ENCODE measurements around the gene RNLS.

Gene RNLS

DNA sequence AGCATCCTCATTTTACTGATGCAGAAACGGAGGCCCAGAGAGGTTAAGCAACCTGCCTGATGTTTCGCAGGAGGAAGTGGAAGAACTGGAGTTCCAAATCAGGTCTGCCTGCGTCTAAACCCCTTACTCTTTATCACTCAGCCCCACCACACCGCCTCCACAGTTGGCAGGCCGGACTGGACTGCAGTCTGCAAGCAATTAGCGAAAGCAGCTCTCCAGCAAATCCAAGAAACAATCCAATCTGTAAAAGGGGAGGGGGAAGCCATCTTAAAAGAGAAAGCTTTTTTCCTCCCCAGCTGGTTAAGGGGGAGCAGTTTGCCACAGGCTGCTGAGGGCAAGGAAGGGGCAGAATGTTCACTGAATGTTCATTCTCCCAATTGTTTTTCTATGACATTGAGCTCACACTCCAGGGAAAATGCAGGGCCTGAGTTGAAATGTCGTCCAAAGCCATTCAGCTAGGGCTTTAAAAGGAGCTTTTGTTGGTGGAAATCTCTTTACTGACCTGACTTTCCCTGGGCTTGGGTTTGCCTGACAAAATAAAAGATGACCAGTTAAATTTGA, 350.1 kb downstream of the RNLS start:
- DNase-seq (ENCODE audit: low spot score), result no peak

DNA sequence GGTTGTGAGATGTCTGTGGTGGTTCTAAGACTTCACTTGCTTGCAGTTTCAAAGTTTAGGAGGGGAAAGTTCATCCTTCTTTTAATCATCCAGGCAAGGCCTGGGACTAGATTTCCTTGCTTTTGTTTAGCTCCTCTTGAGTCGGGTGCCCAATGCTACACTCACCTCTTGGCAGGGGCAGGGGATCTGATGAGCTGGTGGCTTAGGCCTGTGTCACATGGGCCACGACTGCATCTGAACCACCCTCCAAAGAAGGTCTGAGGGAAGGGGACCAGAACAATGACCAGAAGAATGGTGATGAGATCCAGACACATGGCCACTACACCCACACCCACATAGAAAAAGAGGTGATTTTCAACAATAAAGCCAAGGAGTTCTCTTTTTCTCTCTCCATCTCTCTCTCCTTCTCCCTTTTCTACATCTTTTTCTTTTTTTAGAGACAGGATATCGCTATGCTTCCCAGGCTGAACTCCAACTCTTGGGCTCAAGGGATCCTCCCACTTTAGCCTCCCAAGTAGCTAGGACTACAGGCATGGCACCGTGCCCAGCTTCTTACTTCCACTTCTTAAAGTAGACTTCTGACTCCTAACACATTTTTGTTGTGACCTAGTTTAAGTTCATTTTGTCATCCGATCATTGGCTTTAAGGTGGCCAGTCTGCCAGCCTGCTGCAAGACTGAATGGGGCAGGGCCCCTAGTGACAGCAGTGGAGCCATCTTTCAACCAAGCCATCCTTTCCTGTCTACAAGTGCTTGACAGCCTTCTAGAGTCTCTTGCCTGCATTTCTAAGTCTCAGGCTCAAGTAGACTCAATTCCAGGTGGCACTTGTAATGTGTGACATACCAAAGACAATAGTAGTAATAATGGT, 350.9 kb downstream of the RNLS start:
- DNase-seq (ENCODE audit: low spot score), result no peak

DNA sequence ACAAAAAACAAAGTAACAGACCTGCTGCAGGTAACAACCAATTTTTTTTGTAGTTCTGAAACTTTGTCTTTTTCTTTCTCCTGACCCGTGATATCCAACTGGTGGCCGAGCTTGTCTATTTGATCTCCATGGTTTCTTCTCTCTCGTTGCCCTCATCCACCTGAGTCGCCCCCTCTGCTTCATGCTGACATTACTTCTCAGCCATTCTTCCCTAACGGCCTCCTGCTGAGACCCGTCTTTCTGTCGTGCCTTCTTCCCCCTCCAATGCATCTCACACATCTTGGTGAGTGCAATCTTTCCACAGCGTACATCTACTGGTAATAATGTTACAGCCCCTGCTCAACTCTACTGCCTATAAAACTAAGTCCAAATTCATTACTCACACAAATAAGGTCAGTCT, 352.9 kb downstream of the RNLS start:
- no peak for DNase-seq (ENCODE audit: low spot score)

DNA sequence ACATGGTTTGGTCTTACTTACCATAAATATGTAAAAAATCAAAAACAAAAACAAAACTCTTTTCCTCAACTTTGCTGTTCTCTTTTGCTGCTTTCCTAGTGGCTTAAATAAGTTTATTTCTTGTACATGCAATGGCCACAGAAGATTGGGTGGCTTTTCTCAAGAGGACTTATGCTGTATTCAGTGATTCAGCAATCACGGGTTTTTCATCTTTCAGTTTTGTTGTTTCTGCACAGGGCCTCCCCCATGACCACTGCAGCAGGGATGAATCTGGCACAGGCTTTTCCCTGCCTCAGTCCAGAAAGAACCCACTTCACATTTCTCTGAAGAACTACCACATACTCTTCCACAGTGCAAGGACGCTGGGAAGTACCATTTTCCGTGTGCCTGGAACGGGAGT, 355.0 kb downstream of the RNLS start:
- no peak for DNase-seq (ENCODE audit: low spot score)

DNA sequence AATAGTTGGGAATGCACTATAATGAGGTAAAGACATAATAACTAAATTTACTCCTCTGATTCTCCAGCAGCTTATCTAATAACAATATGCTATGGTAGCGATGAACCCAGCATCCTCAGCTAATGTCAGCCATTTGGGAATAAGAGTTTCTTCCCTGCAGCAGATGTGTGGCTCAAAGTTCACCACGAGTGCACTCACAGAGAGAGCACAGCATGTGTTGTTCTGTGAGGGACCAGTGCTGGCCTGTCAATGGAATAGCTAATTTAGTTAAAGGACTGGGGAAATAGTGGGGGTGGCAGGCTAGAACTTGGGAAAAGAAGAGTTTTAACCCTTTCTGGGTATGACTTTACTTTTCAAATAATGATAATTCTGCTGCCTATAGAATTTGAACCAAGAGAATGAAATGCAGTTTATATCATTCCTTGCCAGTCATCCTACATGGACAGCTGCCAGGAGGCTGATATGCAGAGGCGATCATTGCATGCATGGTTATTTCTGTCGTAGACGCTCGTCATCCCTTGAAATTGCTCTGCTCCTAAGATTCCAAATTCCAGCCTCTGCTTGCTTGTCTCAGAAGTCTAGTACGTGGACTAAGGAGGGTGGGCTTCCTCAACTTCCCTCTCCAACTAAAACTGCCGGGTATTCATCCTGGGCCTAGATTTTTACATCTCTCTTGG, 355.6 kb downstream of the RNLS start:
- no peak for DNase-seq (ENCODE audit: low spot score)

DNA sequence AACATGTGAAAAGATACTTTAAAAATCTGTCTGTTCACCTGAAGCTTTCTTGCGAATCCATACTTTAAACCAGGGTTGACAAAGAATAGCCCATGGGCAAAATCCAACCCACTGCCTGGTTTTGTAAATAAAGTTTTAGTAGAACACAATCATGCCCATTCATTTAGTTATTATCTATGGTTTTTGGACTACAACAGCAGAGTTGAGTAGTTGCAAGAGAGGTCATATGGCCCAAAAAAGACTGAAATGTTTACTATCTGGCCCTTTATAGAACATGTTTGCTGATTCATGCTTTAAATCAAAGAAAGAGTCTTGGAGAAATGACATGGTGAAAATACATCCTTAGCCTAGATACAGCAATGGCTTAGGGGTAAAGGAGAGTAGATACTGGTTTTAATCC, 356.2 kb downstream of the RNLS start:
- DNase-seq (ENCODE audit: low spot score), result no peak

DNA sequence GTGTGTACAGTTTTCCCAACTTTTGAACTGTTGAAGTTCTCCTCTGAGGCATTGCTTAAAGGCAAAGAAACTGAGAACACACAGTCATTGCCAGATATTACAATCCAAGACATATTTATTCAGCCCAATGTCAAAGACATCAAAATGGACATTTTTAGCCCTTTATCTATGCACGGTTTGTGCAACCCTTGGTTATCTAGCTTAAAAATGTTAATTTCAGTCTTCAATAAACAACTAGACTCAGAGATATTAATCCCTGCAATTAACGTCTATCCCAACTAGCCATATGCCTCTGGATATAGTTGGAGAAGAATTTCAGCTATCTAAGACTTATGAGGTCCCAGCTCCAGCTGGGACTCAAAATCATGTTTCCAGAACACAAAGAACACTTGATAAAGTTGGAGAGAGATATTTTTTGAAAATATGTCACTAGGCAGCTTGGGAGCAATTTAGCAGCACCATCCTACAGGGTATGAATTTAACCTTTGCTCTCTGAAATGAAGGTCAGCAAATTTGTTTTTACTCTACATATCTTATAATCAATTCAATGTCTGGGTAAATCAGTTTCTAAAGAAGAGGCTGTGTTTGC, 357.0 kb downstream of the RNLS start:
- DNase-seq (ENCODE audit: low spot score), result no peak

Data from kidney tubule cell (primary cell).